Liver (tissue), 9 donors: ENCODE measurements around the gene SLAIN1. TPM values are rescaled to one million over a fixed set of nuclear protein-coding genes. Genes with fewer than 3 reads are reported as not detected.

ENCODE experiments used
- DNase-seq: peaks from one replicate; pipeline ENCODE4 v3.0.0-alpha.2; 2017; ENCODE audit warnings: low spot score
- H3K27ac ChIP-seq, 2 donors: one replicate each; pipeline ENCODE4 v1.7.0; 2013; ENCODE audit warnings: inconsistent platforms in 2 of 2, low read length in 2 of 2, control low read depth in 1 of 2, low read depth in 1 of 2, mild to moderate bottlenecking in 1 of 2
- H3K27me3 ChIP-seq, 4 donors: one replicate each; pipeline versions ENCODE4 v1.6.1 to v1.7.0; 2013; ENCODE audit warnings: low read length in 3 of 4, inconsistent platforms in 1 of 4, mild to moderate bottlenecking in 1 of 4, moderate library complexity in 1 of 4; ENCODE audit not compliant: control insufficient read depth in 4 of 4, insufficient read depth in 4 of 4
- H3K36me3 ChIP-seq, 4 donors: one replicate each; pipeline versions ENCODE4 v1.6.1 to v1.7.0; 2013; ENCODE audit warnings: low read length in 3 of 4, mild to moderate bottlenecking in 3 of 4, low read depth in 1 of 4, moderate library complexity in 1 of 4; ENCODE audit not compliant: control insufficient read depth in 4 of 4, insufficient read depth in 3 of 4
- H3K4me1 ChIP-seq, 4 donors: one replicate each; pipeline versions ENCODE4 v1.6.1 to v1.7.0; 2013; ENCODE audit warnings: low read length in 3 of 4, mild to moderate bottlenecking in 3 of 4, moderate library complexity in 1 of 4; ENCODE audit not compliant: control insufficient read depth in 4 of 4, insufficient read depth in 4 of 4
- H3K4me3 ChIP-seq, 3 donors: one replicate each; pipeline versions ENCODE4 v1.6.1 to v1.7.0; 2013; ENCODE audit warnings: low read length in 3 of 3, control low read depth in 1 of 3, low read depth in 1 of 3, mild to moderate bottlenecking in 1 of 3
- H3K9ac ChIP-seq, 2 donors: one replicate each; pipeline ENCODE4 v1.7.0; 2013; ENCODE audit warnings: low read length in 2 of 2, mild to moderate bottlenecking in 2 of 2, moderate library complexity in 2 of 2, control low read depth in 1 of 2, low read depth in 1 of 2
- H3K9me3 ChIP-seq, 4 donors: one replicate each; pipeline versions ENCODE4 v1.6.1 to v1.7.0; 2013; ENCODE audit warnings: low read length in 3 of 4; ENCODE audit not compliant: control insufficient read depth in 4 of 4
- ATF3 ChIP-seq: IDR thresholded peaks from 2 replicates; pipeline ENCODE4 v1.6.1; 2016; ENCODE audit warnings: antibody characterized with exemption
- EGR1 ChIP-seq, 2 donors: IDR thresholded peaks; 2 replicates each; pipeline ENCODE4 v1.6.1; 2016 to 2018; ENCODE audit warnings: antibody characterized with exemption in 2 of 2, low read depth in 2 of 2
- FOXA1 ChIP-seq: IDR thresholded peaks from 2 replicates; pipeline ENCODE4 v1.6.1; 2016; ENCODE audit warnings: antibody characterized with exemption
- FOXA2 ChIP-seq: IDR thresholded peaks from 2 replicates; pipeline ENCODE4 v1.6.1; 2016; ENCODE audit warnings: antibody characterized with exemption
- GABPA ChIP-seq, 2 donors: IDR thresholded peaks in 1 of 2; conservative IDR thresholded peaks in 1 of 2; 2 replicates each; pipeline ENCODE4 v1.6.1; 2016; ENCODE audit warnings: antibody characterized with exemption in 2 of 2, mild to moderate bottlenecking in 1 of 2, moderate library complexity in 1 of 2
- HNF4A ChIP-seq, 2 donors: conservative IDR thresholded peaks; 2 replicates each; pipeline ENCODE4 v1.6.1; 2016; ENCODE audit warnings: antibody characterized with exemption in 2 of 2, mild to moderate bottlenecking in 2 of 2
- HNF4G ChIP-seq: IDR thresholded peaks from 2 replicates; pipeline ENCODE4 v1.6.1; 2016; ENCODE audit warnings: antibody characterized with exemption
- JUND ChIP-seq, 2 donors: IDR thresholded peaks; 2 replicates each; pipeline ENCODE4 v1.6.1; 2016; ENCODE audit warnings: antibody characterized with exemption in 2 of 2
- MAX ChIP-seq: IDR thresholded peaks from 2 replicates; pipeline ENCODE4 v1.6.1; 2016; ENCODE audit warnings: antibody characterized with exemption
- NR2F2 ChIP-seq: IDR thresholded peaks from 2 replicates; pipeline ENCODE4 v1.6.1; 2016; ENCODE audit warnings: antibody characterized with exemption
- RAD21 ChIP-seq, 2 donors: IDR thresholded peaks; 2 replicates each; pipeline ENCODE4 v1.6.1; 2016; ENCODE audit warnings: antibody characterized with exemption in 2 of 2, mild to moderate bottlenecking in 2 of 2
- REST ChIP-seq: IDR thresholded peaks from 2 replicates; pipeline ENCODE4 v1.6.1; 2016; ENCODE audit warnings: antibody characterized with exemption, mild to moderate bottlenecking
- RXRA ChIP-seq, 2 donors: IDR thresholded peaks; 2 replicates each; pipeline ENCODE4 v1.6.1; 2017 to 2018; ENCODE audit warnings: antibody characterized with exemption in 2 of 2, mild to moderate bottlenecking in 1 of 2
- SP1 ChIP-seq: IDR thresholded peaks from 2 replicates; pipeline ENCODE4 v1.6.1; 2018; ENCODE audit warnings: antibody characterized with exemption, mild to moderate bottlenecking
- TAF1 ChIP-seq: conservative IDR thresholded peaks from 2 replicates; pipeline ENCODE4 v1.6.1; 2016; ENCODE audit warnings: antibody characterized with exemption, mild to moderate bottlenecking
- YY1 ChIP-seq: IDR thresholded peaks from 2 replicates; pipeline ENCODE4 v1.6.1; 2016; ENCODE audit warnings: antibody characterized with exemption, mild to moderate bottlenecking
- ZBTB33 ChIP-seq: IDR thresholded peaks from 2 replicates; pipeline ENCODE4 v1.6.1; 2016; ENCODE audit warnings: antibody characterized with exemption
- WGBS: extraction: QIAGEN DNeasy Blood & Tissue Kit; methylation state at CpG from one replicate; pipeline ENCODE4 v1.1.7; 2013; 5-methylcytosine and 5-hydroxymethylcytosine counted together
- polyA plus RNA-seq, 2 donors: library from polyadenylated mRNA; stranded (reverse) in 1 of 2; unstranded in 1 of 2; fragments of 200-250 nt in 1 of 2; fragments of >200 nt in 1 of 2; fragmentation: Nextera tagmentation in 1 of 2; extraction: Ambion mirVana in 1 of 2; gene quantifications; one replicate each; pipeline versions ENCODE4 v1.2.1 to v1.2.3, GENCODE V29; 2013 to 2015
- total RNA-seq, 2 donors: library from RNA; depleted of rRNA; stranded (reverse); fragments of >200 nt; gene quantifications; one replicate each; pipeline ENCODE4 v1.2.3, GENCODE V29; 2014
- TF ChIP-seq, protein P1 (sequence below): fragments of 150-350 bp; IDR thresholded peaks from 2 replicates; pipeline ENCODE4 v1.5.1; 2017; ENCODE audit warnings: improper control_type of control experiment, low read depth, low read length; ENCODE audit not compliant: missing input control
- donor health status: healthy.
- donor health status: healthy.
- donor health status: healthy.
- donor health status: healthy.
- donor health status: healthy.

Gene SLAIN1
- total and polyA plus RNA-seq, 4 donors: 1.9 to 7.9 (median 7.1) TPM

DNA sequence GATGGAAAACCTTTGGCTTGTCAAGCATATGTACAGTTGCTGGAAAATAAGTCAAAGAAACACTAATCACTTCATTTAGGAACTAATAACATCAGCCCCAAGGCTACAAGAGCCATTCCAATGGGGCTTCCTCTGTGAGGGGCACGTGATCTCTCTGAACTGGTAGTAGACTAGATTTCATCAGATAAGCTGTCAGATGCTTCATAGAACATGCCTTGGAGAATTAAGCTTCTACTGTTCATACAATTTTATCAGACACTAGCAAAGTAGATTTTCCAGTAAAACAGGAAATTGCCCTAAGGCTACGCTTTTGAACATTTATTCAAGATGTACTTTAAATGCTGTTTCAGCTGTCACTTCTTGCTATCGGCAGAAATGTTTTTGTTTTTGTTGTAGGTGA lies 113.4 kb downstream of the SLAIN1 start:
- H3K9me3 ChIP-seq: no peaks in the 10 kb centered on the region
- no peak overlapping the region for H3K4me3 ChIP-seq
- TF ChIP-seq REST (no peak), ATF3 (no peak), TAF1 (no peak), HNF4A (conservative IDR thresholded peaks at IDR 0.05) (no peak), RAD21 (IDR thresholded peaks at IDR 0.05) (no peak), FOXA2 (no peak), RXRA (IDR thresholded peaks at IDR 0.05) (no peak), HNF4G (no peak), YY1 (no peak), SP1 (no peak), JUND (IDR thresholded peaks at IDR 0.05) (no peak), ZBTB33 (no peak)
- WGBS: 56% methylated on average over 3 of the region's 3 CpGs
- H3K27ac ChIP-seq: no peak overlapping the region
- H3K9ac ChIP-seq: no peak overlapping the region
- no peaks in the 10 kb centered on the region for H3K4me1 ChIP-seq
- H3K27me3 ChIP-seq: no peaks in the 10 kb centered on the region
- no peaks in the 10 kb centered on the region for H3K36me3 ChIP-seq
- no peak for DNase-seq

DNA sequence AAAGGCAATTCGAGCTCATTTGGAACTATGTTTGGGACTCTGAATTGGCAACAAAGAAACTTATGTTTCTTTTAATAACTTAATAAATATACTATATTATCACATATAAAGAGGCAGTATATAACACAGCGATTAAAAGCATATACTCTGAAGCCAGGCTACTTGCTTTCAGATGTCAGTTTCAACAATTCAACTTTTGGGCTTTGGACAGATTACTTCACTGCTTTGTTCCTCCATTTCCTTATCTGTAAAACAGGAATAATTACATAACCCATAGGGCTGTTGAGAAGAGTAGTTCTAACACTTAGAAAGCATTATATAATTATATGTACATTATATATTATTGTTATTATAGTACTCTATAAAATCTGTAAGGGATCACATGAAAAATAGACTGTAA lies 113.9 kb downstream of the SLAIN1 start:
- WGBS: 71% methylated on average over 2 of the region's 2 CpGs

More for the DNA sequence above, 113.9 kb downstream of the SLAIN1 start:
- no peak overlapping the region for H3K9ac ChIP-seq
- no peaks in the 10 kb centered on the region for H3K36me3 ChIP-seq
- no peak overlapping the region for H3K4me3 ChIP-seq
- TF ChIP-seq HNF4A (conservative IDR thresholded peaks at IDR 0.05): no peak
- TF ChIP-seq TAF1: no peak
- TF ChIP-seq MAX: no peak
- no peak for TF ChIP-seq FOXA1
- TF ChIP-seq, protein P1, sequence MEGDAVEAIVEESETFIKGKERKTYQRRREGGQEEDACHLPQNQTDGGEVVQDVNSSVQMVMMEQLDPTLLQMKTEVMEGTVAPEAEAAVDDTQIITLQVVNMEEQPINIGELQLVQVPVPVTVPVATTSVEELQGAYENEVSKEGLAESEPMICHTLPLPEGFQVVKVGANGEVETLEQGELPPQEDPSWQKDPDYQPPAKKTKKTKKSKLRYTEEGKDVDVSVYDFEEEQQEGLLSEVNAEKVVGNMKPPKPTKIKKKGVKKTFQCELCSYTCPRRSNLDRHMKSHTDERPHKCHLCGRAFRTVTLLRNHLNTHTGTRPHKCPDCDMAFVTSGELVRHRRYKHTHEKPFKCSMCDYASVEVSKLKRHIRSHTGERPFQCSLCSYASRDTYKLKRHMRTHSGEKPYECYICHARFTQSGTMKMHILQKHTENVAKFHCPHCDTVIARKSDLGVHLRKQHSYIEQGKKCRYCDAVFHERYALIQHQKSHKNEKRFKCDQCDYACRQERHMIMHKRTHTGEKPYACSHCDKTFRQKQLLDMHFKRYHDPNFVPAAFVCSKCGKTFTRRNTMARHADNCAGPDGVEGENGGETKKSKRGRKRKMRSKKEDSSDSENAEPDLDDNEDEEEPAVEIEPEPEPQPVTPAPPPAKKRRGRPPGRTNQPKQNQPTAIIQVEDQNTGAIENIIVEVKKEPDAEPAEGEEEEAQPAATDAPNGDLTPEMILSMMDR: no peak
- TF ChIP-seq ATF3: no peak
- TF ChIP-seq REST: no peak
- no peak for TF ChIP-seq HNF4G
- no peak for TF ChIP-seq FOXA2
- TF ChIP-seq YY1: no peak
- no peak for TF ChIP-seq JUND (IDR thresholded peaks at IDR 0.05)
- TF ChIP-seq GABPA (IDR thresholded peaks at IDR 0.05 in 1 of 2, conservative IDR thresholded peaks at IDR 0.05 in 1 of 2): no peak
- TF ChIP-seq RXRA (IDR thresholded peaks at IDR 0.05): no peak
- TF ChIP-seq EGR1 (IDR thresholded peaks at IDR 0.05; ENCODE audit: low read depth in 2 of 2): no peak
- TF ChIP-seq SP1: no peak
- TF ChIP-seq NR2F2: no peak
- H3K4me1 ChIP-seq: no peaks in the 10 kb centered on the region
- no peaks in the 10 kb centered on the region for H3K27me3 ChIP-seq
- H3K9me3 ChIP-seq: no peaks in the 10 kb centered on the region
- no peak for DNase-seq
- no peak overlapping the region for H3K27ac ChIP-seq
